Measurements from ENCODE around the gene ARAP2.

Gene ARAP2

GRCh38 chr4:36086261-36086786, 158.0 kb downstream of the ARAP2 start:
- H3K4me3 ChIP-seq (ENCODE audit: low read depth in 1 of 5, low read length in 5 of 5): no peak overlapping the region
- H3K36me3 ChIP-seq (ENCODE audit: control insufficient read depth in 5 of 5, insufficient read depth in 5 of 5, low read length in 5 of 5): peaks cover 0 to 5% (median 4%) of the 10 kb centered on the region in 5 donors
- H3K4me1 ChIP-seq (ENCODE audit: control insufficient read depth in 5 of 5, insufficient read depth in 5 of 5, low read length in 5 of 5): no peaks in the 10 kb centered on the region
- no peaks in the 10 kb centered on the region for H3K9me3 ChIP-seq (ENCODE audit: control insufficient read depth in 5 of 5, low read length in 5 of 5)
- H3K27me3 ChIP-seq (ENCODE audit: control insufficient read depth in 5 of 5, insufficient read depth in 4 of 5, low read length in 5 of 5): no peaks in the 10 kb centered on the region
- no peak overlapping the region for H3K27ac ChIP-seq (ENCODE audit: low read depth, low read length)
- no peak overlapping the region for H3K9ac ChIP-seq (ENCODE audit: low read length in 5 of 5)

- Histone ChIP-seq H3K9me3 (ENCODE audit: control insufficient read depth in 5 of 5, low read length in 5 of 5) (no peaks in the 10 kb centered on the region), H3K4me1 (ENCODE audit: control insufficient read depth in 5 of 5, insufficient read depth in 5 of 5, low read length in 5 of 5) (no peaks in the 10 kb centered on the region), H3K27me3 (ENCODE audit: control insufficient read depth in 5 of 5, insufficient read depth in 4 of 5, low read length in 5 of 5) (no peaks in the 10 kb centered on the region), H3K36me3 (ENCODE audit: control insufficient read depth in 5 of 5, insufficient read depth in 5 of 5, low read length in 5 of 5) (peaks cover 0 to 7% (median 4%) of the 10 kb centered on the region in 5 donors), H3K4me3 (ENCODE audit: low read depth in 1 of 5, low read length in 5 of 5) (no peak overlapping the region), H3K27ac (ENCODE audit: low read depth, low read length) (no peak overlapping the region), H3K9ac (ENCODE audit: low read length in 5 of 5) (no peak overlapping the region)
Observed at GRCh38 chr4:36082817-36083216, 161.5 kb downstream of the ARAP2 start.

GRCh38 chr4:36081185-36081584, 163.1 kb downstream of the ARAP2 start:
- no peak overlapping the region for H3K9ac ChIP-seq (ENCODE audit: low read length in 5 of 5)
- H3K4me3 ChIP-seq (ENCODE audit: low read depth in 1 of 5, low read length in 5 of 5): no peak overlapping the region
- H3K9me3 ChIP-seq (ENCODE audit: control insufficient read depth in 5 of 5, low read length in 5 of 5): no peaks in the 10 kb centered on the region
- no peaks in the 10 kb centered on the region for H3K4me1 ChIP-seq (ENCODE audit: control insufficient read depth in 5 of 5, insufficient read depth in 5 of 5, low read length in 5 of 5)
- no peak overlapping the region for H3K27ac ChIP-seq (ENCODE audit: low read depth, low read length)
- H3K27me3 ChIP-seq (ENCODE audit: control insufficient read depth in 5 of 5, insufficient read depth in 4 of 5, low read length in 5 of 5): no peaks in the 10 kb centered on the region
- peaks cover 0 to 7% (median 4%) of the 10 kb centered on the region in 5 donors for H3K36me3 ChIP-seq (ENCODE audit: control insufficient read depth in 5 of 5, insufficient read depth in 5 of 5, low read length in 5 of 5)

- Histone ChIP-seq H3K9ac (ENCODE audit: low read length in 5 of 5) (no peak overlapping the region), H3K36me3 (ENCODE audit: control insufficient read depth in 5 of 5, insufficient read depth in 5 of 5, low read length in 5 of 5) (peaks cover 0 to 7% (median 4%) of the 10 kb centered on the region in 5 donors), H3K27ac (ENCODE audit: low read depth, low read length) (no peak overlapping the region), H3K9me3 (ENCODE audit: control insufficient read depth in 5 of 5, low read length in 5 of 5) (no peaks in the 10 kb centered on the region), H3K27me3 (ENCODE audit: control insufficient read depth in 5 of 5, insufficient read depth in 4 of 5, low read length in 5 of 5) (no peaks in the 10 kb centered on the region), H3K4me1 (ENCODE audit: control insufficient read depth in 5 of 5, insufficient read depth in 5 of 5, low read length in 5 of 5) (no peaks in the 10 kb centered on the region), H3K4me3 (ENCODE audit: low read depth in 1 of 5, low read length in 5 of 5) (no peak overlapping the region)
Observed at GRCh38 chr4:36079666-36080065, 164.6 kb downstream of the ARAP2 start.

- Histone ChIP-seq H3K36me3 (ENCODE audit: control insufficient read depth in 5 of 5, insufficient read depth in 5 of 5, low read length in 5 of 5) (peaks cover 0 to 7% (median 4%) of the 10 kb centered on the region in 5 donors), H3K27ac (ENCODE audit: low read depth, low read length) (no peak overlapping the region), H3K9me3 (ENCODE audit: control insufficient read depth in 5 of 5, low read length in 5 of 5) (no peaks in the 10 kb centered on the region), H3K4me1 (ENCODE audit: control insufficient read depth in 5 of 5, insufficient read depth in 5 of 5, low read length in 5 of 5) (no peaks in the 10 kb centered on the region), H3K9ac (ENCODE audit: low read length in 5 of 5) (no peak overlapping the region), H3K27me3 (ENCODE audit: control insufficient read depth in 5 of 5, insufficient read depth in 4 of 5, low read length in 5 of 5) (no peaks in the 10 kb centered on the region), H3K4me3 (ENCODE audit: low read depth in 1 of 5, low read length in 5 of 5) (no peak overlapping the region)
Observed at GRCh38 chr4:36078319-36078718, 166.0 kb downstream of the ARAP2 start.

GRCh38 chr4:36072529-36072928, 171.8 kb downstream of the ARAP2 start:
- Histone ChIP-seq H3K4me1 (ENCODE audit: control insufficient read depth in 5 of 5, insufficient read depth in 5 of 5, low read length in 5 of 5) (no peaks in the 10 kb centered on the region), H3K9ac (ENCODE audit: low read length in 5 of 5) (no peak overlapping the region), H3K27me3 (ENCODE audit: control insufficient read depth in 5 of 5, insufficient read depth in 4 of 5, low read length in 5 of 5) (no peaks in the 10 kb centered on the region), H3K36me3 (ENCODE audit: control insufficient read depth in 5 of 5, insufficient read depth in 5 of 5, low read length in 5 of 5) (peaks cover 0 to 7% (median 0%) of the 10 kb centered on the region in 5 donors), H3K27ac (ENCODE audit: low read depth, low read length) (no peak overlapping the region), H3K9me3 (ENCODE audit: control insufficient read depth in 5 of 5, low read length in 5 of 5) (no peaks in the 10 kb centered on the region), H3K4me3 (ENCODE audit: low read depth in 1 of 5, low read length in 5 of 5) (no peak overlapping the region)

- Histone ChIP-seq H3K27me3 (ENCODE audit: control insufficient read depth in 5 of 5, insufficient read depth in 4 of 5, low read length in 5 of 5) (no peaks in the 10 kb centered on the region), H3K4me3 (ENCODE audit: low read depth in 1 of 5, low read length in 5 of 5) (no peak overlapping the region), H3K36me3 (ENCODE audit: control insufficient read depth in 5 of 5, insufficient read depth in 5 of 5, low read length in 5 of 5) (peaks cover 0 to 17% (median 0%) of the 10 kb centered on the region in 5 donors), H3K27ac (ENCODE audit: low read depth, low read length) (no peak overlapping the region), H3K4me1 (ENCODE audit: control insufficient read depth in 5 of 5, insufficient read depth in 5 of 5, low read length in 5 of 5) (no peaks in the 10 kb centered on the region), H3K9ac (ENCODE audit: low read length in 5 of 5) (no peak overlapping the region), H3K9me3 (ENCODE audit: control insufficient read depth in 5 of 5, low read length in 5 of 5) (no peaks in the 10 kb centered on the region)
Observed at GRCh38 chr4:36067116-36067515, 177.2 kb downstream of the ARAP2 start.

GRCh38 chr4:36065274-36065871, 178.9 kb downstream of the ARAP2 start:
- Histone ChIP-seq H3K9me3 (ENCODE audit: control insufficient read depth in 5 of 5, low read length in 5 of 5) (peaks cover 0 to 2% (median 0%) of the 10 kb centered on the region in 5 donors), H3K27me3 (ENCODE audit: control insufficient read depth in 5 of 5, insufficient read depth in 4 of 5, low read length in 5 of 5) (no peaks in the 10 kb centered on the region), H3K36me3 (ENCODE audit: control insufficient read depth in 5 of 5, insufficient read depth in 5 of 5, low read length in 5 of 5) (peaks cover 0 to 14% (median 0%) of the 10 kb centered on the region in 5 donors), H3K9ac (ENCODE audit: low read length in 5 of 5) (no peak overlapping the region), H3K4me3 (ENCODE audit: low read depth in 1 of 5, low read length in 5 of 5) (no peak overlapping the region), H3K27ac (ENCODE audit: low read depth, low read length) (no peak overlapping the region), H3K4me1 (ENCODE audit: control insufficient read depth in 5 of 5, insufficient read depth in 5 of 5, low read length in 5 of 5) (no peaks in the 10 kb centered on the region)

GRCh38 chr4:36064117-36064516, 180.2 kb downstream of the ARAP2 start:
- Histone ChIP-seq H3K9me3 (ENCODE audit: control insufficient read depth in 5 of 5, low read length in 5 of 5) (peaks cover 0 to 2% (median 0%) of the 10 kb centered on the region in 5 donors), H3K9ac (ENCODE audit: low read length in 5 of 5) (no peak overlapping the region), H3K4me3 (ENCODE audit: low read depth in 1 of 5, low read length in 5 of 5) (no peak overlapping the region), H3K36me3 (ENCODE audit: control insufficient read depth in 5 of 5, insufficient read depth in 5 of 5, low read length in 5 of 5) (peaks cover 0 to 10% (median 0%) of the 10 kb centered on the region in 5 donors), H3K4me1 (ENCODE audit: control insufficient read depth in 5 of 5, insufficient read depth in 5 of 5, low read length in 5 of 5) (no peaks in the 10 kb centered on the region), H3K27me3 (ENCODE audit: control insufficient read depth in 5 of 5, insufficient read depth in 4 of 5, low read length in 5 of 5) (no peaks in the 10 kb centered on the region), H3K27ac (ENCODE audit: low read depth, low read length) (no peak overlapping the region)

- Histone ChIP-seq H3K9ac (ENCODE audit: low read length in 5 of 5) (no peak overlapping the region), H3K27me3 (ENCODE audit: control insufficient read depth in 5 of 5, insufficient read depth in 4 of 5, low read length in 5 of 5) (no peaks in the 10 kb centered on the region), H3K36me3 (ENCODE audit: control insufficient read depth in 5 of 5, insufficient read depth in 5 of 5, low read length in 5 of 5) (no peaks in the 10 kb centered on the region), H3K9me3 (ENCODE audit: control insufficient read depth in 5 of 5, low read length in 5 of 5) (peaks cover 0 to 2% (median 0%) of the 10 kb centered on the region in 5 donors), H3K4me1 (ENCODE audit: control insufficient read depth in 5 of 5, insufficient read depth in 5 of 5, low read length in 5 of 5) (no peaks in the 10 kb centered on the region), H3K27ac (ENCODE audit: low read depth, low read length) (no peak overlapping the region), H3K4me3 (ENCODE audit: low read depth in 1 of 5, low read length in 5 of 5) (no peak overlapping the region)
Observed at GRCh38 chr4:36056136-36056535, 188.2 kb downstream of the ARAP2 start.

All from subcutaneous abdominal adipose tissue (tissue), 5 donors.